HS-27A (cell line): Measurements from ENCODE around the gene PARD3.

ENCODE experiments used
- DNase-seq: peaks from one replicate; pipeline ENCODE4 v3.0.0-alpha.2; 2012; ENCODE audit warnings: low read depth, missing footprints

PARD3 gene

DNA sequence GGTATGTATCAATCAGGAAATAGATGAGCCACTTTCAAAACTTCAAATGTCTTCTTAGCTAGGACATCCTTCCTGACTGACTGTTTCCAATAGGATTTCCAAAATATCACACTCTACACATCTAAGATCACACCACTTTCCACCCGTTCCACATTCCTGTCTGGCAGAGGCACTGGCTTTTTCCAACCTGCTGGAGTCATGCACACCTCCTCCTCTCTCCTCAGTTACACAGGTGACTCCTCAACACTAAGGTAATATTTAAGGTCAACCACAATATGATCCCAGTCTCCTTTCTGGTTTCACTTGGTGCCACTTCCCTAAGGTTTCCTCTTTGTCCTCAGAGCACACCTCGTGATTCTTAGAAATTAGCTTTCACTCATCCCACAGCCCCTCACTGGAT lies 196.5 kb downstream of the PARD3 start:
- DNase-seq = no peak

DNA sequence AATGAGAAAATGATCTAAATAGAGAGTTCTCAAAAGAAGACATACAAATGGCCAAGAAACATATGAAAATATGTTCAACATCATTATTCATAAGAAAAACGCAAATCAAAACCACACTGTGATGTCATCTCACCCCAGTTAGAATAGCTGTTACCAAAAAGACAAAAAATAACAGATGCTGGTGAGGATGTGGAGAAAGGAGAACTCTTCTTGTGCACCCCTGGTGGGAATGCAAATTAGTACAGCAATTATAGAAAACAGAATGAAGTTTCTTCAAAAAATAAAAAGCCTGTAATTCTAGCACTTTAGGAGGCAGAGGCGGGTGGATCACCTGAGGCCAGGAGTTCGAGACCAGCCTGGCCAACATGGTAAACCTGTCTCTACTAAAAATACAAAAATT lies 199.3 kb downstream of the PARD3 start:
- DNase-seq = no peak

DNA sequence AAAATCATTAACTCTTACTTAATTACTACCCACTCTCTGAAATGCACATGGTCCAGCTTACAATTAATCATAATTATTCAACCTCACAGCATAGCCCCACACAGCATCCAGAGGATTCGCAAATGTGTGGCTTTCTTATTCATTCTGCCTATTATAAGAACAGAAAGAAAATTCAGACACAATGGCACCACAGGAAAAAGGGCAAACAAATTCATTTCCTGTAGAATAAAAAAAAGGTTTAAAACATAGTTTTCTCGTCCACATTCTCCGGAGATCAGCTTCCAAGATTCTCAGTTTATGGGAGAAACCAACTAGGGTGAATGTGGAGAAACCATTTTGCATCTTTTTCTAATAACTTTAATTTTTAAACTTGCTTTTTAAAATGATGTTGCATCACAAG lies 201.6 kb downstream of the PARD3 start:
- DNase-seq = no peak

DNA sequence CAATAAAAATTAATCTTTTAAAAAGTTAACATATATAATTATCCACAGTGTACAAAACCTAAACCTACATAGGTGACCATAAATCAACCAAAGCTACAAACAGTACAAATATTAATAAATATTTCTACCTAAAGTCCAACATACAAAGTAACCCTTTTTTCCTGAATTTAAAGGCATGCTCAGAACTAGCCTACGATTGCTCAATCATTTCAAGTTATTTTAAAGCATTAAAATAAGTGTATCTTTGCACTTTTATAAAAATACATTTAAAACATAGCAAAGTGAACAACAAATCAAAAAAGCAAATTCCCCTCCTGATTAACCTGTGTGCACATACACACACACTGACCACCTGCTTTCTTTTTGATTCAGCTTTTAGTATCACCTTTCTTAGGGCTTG lies 202.2 kb downstream of the PARD3 start:
- no peak for DNase-seq

DNA sequence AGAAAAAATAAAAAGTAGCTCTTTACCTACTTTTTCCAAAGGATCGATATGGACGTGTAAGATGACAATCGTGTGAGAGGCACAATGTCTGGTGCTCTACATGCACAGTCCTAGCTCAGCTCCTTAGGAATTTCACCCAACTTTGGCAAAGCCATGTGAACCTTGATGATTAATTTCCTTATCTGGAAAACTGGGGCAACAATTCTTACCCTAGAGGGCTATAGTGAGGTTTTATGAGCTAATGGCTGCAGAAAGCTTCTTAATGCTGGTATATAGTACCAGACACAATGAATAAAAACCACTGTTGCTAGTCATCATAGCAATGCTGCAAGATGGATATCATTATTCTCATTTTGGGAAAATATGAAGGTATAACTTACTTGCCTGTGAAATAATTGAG lies 202.7 kb downstream of the PARD3 start:
- DNase-seq = no peak

DNA sequence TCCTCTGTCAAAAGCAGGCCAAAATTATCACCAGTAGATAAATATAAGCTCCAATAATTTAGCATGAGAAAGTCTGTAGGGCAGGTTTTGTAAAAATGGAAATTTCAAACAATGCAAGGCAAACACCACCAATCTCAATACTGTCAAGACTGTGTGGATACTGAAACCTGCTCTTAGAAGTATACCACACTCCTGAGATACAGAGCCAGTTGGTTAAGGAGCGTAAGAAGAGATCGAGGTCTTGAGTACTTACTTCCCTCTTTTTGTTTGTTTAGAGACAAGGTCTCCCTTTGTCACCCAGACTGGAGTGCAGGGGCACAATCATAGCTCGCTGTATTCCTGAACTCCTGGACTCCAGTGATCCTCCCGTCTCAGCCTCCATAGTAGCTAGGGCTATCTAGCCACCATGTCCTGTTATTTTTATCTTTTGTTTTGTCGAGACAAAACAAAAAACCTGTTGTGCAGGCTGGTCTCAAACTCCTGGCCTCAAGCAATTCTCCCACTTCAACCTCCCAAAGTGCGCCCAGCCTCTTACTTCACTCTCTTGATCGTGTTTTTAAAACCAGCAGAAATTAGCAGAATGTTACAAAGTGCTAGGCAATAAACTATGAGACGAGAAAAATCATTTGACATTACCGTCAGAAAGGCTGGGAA lies 205.7 kb downstream of the PARD3 start:
- no peak for DNase-seq

DNA sequence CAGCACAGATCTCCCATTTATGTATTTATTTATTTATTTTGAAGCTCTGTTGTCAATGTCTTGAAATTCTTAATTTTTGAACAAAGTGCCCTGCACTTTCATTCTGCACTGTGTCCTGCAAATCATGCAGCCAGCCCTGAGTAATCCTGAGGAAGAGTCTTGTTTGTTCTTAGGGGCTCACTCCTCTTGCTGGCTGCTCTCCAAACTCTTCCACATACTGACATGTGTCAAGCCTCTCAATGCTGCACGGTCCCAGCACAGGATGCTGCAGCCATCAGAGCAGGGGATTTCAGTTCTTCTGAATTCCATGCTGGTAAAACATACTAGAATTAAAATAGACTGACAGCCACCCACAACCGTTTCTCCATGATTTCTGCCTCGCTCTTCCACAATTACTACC lies 207.2 kb downstream of the PARD3 start:
- no peak for DNase-seq

DNA sequence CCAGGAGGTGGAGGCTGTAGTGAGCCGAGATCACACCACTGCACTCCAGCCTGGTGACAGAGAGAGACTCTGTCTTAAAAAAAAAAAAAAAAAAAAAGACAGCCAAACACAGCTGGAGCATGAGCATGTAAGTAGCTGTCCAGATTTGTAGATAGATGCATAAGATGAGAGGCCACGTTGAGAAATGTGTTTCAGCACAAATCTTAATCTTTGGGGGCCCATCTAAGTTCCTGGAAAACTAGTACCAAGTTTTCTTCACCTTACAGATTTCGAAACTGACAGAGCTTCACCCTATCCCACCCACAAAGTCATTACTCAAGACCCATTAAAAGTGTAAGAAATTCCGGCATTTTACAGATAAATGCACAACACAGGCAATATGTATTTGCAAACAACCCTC lies 208.2 kb downstream of the PARD3 start:
- no peak for DNase-seq

DNA sequence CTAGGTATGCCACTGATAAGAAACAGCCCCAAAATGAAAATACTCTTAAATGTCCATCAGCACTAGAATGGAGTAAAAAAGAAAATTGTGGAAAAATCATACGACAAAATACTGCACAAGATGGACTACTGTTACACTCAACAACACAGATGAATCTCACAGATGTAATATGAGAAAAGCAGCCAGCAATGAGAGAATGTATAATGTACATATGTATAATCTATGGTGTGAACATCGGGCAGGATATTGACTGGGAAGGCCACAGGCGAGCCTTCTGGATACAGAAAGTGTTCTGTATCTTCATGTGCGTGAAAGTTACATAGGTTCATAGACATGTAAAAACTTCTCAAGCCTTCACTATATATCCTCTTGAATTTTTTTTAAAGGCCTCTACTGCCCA lies 212.6 kb downstream of the PARD3 start:
- no peak for DNase-seq

DNA sequence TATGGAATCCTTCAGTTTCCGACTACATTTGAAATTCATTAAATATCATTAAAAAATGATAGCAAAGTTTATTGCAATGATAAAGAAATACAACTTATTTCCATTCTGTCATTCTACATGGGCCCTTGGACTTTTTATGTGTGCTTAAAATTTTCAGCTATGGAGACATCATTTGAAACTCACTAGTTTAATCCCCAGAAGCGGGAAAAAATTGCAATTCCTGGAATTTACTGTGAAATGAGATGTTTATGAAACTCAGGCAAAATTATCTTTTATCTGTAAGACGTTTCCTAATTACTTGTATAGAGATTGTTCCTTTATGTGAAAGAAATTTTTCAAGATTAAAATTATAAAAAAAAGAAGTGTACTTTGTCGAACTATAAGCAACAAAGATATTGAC lies 213.4 kb downstream of the PARD3 start:
- DNase-seq = no peak

DNA sequence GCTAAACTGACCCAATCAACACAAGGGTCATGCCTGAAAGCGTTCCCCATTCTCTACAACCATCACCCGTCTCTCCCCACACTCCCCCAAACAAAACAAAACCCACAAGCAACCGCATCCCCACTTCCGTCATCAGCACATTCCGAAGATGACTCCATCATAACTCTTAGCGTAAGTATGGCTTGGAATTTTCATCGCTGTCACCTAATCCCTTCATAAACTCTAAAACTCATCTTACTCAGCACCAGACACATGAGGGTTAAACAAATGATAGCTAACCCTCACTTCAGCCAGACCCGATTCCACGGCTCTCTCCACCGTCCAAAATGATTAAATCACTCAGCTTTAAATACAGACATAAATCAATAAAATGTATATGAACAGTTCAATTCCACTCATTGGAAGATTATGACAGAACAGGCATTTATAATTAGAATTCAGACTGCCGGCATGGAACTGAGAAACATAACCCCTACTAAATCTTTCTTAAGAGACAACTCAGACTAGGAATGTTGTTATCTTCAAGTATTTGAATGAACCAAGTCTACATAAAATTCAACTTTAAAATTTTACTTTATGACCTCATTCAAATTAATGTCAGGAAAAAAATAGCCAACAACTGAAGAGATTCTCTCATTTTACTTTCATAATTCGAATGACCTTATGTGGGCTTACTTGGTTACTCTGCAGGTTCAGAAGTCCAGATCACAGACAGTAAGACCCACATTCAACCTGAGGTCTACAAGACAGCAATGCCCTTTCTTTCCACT lies 215.9 kb downstream of the PARD3 start:
- no peak for DNase-seq

DNA sequence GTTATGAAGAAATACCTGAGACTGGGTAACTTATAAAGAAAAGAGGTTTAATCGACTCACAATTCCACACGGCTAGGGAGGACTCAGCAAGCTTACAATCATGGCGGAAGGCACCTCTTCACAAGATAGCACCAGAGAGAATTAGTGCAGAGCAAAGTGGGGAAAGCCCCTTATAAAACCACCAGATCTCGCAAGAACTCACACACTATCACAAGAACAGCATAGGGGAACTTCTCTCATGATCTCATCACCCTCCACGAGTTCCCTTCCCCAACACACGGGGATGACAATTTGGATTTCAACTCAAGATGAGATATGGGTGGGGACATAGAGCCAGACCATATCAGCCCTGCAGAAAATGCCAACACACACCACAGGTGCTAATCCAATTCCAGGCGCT lies 218.7 kb downstream of the PARD3 start:
- DNase-seq = no peak

DNA sequence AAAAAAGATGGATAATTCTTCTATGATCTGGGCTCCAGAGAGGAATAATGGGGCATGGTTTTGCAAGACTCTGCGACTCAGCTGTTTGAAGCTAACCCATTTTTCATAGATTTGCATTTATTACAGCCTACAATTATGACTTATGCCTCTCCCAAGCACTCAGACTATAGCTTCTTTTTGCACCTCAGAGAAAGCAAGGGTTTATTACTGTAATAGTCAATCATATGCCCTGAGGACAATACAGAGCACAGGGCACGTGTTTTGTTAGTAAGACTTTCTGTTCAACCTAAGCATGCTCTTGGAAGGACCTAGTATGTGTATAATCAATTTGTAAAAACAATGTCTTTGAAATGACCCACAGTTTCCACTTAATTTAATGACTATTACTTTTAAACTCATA lies 221.2 kb downstream of the PARD3 start:
- DNase-seq = no peak

DNA sequence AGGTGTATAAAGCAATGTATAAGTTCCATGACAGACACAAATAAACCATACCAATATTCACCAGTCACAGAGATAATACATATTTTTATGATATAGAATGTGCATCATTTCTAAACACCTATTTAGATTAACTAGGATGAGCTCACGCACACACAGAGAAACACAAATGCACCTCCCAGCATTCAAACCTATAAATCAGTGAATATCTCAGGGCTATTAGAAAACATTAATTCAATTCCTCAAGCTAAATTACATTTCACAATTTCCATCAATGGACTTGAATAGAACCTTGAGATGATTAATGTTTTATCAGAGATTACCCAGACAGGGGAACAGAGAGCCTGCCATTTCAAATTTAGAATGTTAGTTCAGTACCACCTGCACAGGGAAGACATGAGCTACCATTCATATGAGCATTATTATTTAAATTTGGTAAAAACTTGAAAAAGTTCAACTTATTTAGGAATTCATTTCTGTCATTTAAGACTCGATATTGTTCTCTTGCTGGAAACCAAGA lies 221.7 kb downstream of the PARD3 start:
- no peak for DNase-seq

DNA sequence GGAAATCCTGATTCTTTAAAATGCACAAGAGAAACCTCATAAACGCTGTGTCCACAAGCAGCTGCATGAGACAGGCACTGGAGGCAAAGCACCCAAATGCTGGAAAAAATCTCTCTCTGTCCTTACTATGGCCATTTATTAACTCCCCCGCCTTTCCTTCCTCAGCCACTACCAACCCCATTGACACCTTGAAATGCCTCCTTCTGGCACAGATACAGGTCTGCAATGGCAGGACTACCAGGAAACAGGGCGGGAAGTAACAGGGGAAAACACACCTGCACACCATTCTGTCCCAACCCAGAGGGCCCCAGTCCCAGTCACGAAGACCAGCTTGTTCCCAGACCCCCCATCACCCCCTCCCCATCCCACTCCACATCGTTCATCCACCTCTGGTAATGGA lies 224.3 kb downstream of the PARD3 start:
- DNase-seq = no peak

DNA sequence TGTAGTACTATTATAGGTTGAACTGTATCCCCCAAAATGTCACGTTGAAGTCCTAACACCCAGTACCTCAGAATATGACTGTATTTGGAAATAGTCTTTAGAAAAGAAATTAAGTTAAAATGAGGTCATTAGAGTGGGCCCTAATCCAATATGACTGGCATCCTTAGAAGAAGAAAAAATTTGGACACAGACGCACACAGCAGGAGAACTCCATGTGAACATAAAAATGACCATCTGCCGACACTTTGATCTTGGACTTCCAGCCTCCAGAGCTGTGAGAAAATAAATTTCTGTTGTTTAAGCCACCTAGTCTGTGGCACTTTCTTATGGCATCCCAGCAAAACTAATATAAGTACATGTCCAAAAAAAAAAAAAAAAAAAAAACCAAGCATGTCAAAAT lies 225.8 kb downstream of the PARD3 start:
- no peak for DNase-seq

DNA sequence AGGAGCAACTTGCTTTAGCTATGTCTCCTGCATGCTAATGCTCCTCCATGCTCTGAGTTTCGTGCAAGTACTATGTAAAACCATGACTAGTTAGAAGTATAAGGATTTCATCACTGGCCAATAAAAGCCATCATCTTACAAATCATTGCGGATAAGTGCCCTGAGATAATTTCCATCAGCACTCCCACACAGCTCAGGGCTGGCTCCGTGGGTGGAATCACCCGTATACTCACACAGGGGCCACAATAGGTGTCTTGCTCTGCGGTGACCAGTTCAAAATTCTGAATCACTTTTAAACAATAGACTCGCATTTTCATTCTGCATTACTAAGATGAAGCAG lies 227.4 kb downstream of the PARD3 start:
- no peak for DNase-seq

DNA sequence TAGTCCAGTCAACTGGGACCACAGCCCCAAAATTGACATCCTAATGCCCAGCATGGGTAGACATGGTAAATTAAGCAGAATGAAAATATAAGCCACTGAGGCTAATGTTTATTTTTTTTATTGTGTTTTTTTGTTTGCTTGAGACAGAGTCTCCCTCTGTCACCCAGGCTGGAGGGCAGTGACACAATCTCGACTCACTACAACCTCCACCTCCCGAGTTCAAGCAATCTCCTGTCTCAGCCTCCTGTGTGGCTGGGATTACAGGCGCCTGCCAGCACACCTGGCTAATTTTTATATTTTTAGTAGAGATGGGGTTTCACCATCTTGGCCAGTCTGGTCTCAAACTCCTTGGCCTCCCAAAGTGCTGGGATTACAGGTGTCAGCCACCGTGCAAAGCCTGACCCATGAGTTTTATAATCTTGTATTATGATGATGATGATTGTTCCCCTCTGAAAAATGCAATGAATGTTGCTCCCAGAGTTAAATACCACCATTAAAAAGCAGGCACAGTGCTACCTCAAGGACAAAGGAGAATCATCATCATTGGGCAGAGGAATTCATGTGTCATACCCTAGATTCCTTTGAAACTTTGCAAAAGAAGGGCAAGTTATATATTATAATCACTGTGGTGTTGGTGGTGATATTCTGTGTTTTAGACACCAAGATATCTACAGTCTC lies 228.0 kb downstream of the PARD3 start:
- DNase-seq = no peak

DNA sequence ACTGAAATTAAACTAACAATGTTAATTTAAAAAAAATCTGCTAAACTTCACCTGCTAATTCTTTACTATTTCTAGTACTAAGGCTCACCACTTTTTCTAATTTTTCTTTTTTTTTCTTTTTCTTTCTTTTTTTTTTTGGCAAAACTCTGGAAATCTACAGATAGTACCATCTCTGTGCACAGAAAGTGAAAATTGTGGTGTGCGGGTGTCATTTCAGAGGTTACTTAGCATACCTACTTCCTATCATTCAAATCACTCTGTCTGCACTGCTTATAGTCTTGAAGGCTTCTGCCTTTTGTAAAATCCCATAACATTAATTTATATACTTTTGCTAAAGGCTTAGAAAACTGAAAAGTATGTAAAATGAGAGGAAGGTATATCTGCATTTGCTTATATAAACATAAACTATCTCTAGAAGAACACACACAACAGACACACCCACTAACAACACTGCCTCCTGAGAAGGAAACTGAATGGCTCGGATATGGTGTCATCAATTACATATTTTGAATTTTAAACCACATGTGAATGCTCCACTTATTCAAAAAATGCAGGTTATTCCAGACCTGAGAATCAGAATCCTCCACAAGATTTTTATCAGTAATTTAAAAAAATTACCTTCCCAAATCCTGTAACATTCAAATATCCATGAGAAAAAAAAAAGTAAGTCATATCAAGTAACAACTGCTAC lies 229.5 kb downstream of the PARD3 start:
- DNase-seq = no peak

DNA sequence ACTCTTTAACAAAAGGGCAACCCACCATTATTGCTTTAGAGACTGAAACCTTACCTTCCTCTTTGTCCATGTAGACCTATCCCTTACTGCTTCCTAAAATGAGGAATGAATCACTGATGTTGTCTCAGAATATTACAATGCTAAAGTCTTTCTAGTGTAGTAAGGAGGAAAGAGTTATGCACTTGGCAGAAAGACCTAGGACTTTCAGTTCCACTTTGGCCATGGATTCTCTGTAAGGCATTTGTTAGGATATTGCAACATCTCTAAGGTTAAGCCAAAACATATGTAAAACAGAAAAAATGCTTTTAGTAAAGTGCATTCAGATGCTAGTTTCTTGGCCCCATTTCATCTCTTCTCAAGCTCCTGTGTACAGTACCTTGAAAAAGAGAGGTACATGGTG lies 230.9 kb downstream of the PARD3 start:
- no peak for DNase-seq

DNA sequence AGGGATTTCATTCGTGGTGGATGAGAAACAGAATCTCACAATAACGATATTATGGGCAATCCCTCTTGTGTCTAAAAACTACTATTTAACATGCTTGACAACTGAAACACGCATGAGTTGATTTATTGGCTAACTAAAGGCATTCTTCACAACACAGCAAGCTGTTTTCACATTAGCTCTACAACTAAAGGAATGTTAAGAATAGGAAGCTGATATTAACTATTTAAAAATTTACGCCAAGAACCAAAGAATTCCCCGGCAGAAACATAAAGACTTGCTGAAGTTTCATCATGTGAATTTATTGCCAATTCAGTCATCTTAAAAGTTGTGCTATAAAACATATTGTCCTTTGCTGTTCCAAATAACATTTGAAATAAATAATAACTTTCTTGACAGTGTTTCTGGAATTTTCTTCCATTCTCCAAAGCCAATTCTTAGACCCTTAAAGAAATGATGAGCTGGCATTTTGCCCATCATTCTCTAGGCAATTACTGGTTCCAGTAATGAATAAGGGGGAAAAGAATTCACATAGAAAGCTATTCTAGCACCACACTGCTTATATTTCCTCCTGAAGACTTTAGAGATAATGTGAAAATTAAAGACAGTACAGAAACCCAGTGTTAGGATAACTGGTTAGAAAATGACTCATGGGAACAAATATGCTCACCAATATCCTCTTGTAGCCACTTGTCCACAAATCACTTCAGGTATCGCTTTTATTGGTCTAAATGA lies 233.1 kb downstream of the PARD3 start:
- DNase-seq = no peak

DNA sequence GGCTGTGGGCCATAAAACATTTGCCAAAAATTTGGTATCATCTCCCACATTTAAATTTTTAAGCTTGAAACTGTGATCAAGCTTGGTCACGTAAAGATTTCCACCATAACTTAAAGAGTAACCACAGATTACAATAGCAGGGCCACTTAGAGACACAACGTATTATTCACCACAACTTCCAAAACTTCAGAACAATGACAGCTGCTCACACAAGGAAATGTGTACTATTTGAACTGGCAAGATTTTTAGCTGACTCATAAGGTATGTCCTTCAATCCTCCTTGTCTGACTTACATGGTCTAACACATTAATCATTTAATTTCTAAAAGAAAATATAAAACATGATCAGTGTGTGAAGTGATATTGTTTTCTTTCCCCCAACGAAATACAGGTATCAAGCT lies 234.5 kb downstream of the PARD3 start:
- DNase-seq = no peak
